GM13976 (cell line): ENCODE measurements around the gene SDHAF2.
"Not testable (repeated sequence)": the region's sequence is repeated elsewhere in the genome, so short reads cannot be mapped to it uniquely, and the experiment has no call there.

Source experiments
- DNase-seq: peaks from one replicate; pipeline ENCODE4 v3.0.0; 2012; ENCODE audit warnings: low spot score
- in situ Hi-C: fragments of 300-500 bp; cut with MboI; formaldehyde crosslinking; loops from one replicate; pipeline ENCODE4 v1.12.0; 2022; ENCODE audit warnings: low sequenced_read_pairs, mixed read lengths, inconsistent platforms; ENCODE audit not compliant: unreplicated experiment
- TF ChIP-seq, protein P1 (sequence below): IDR thresholded peaks from 2 replicates; pipeline ENCODE4 v1.5.1; 2012; ENCODE audit warnings: borderline replicate concordance, mild to moderate bottlenecking; ENCODE audit not compliant: insufficient read depth; ENCODE audit errors: extremely low read depth, missing control alignments, control extremely low read depth

SDHAF2 gene

DNA sequence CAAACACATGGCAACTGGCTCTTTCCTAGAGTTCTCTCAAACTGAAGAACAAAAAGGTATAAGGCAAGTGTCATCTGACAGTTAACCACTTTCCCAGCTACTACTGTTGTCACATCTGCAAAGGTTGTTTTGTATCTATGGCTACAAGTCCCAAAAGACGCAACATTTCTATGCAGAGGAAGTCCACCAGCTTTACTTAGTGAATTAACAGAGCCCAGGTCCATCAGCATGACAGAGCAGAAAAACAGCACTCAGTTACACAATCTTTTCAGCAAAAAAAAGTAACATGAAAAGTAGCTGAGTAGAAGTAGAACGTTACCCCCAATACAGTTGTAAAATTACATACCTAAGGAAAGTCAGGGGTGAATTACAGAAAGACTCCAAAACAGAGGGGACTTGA is 12.3 kb upstream of the SDHAF2 start:
- DNase-seq = no peak
- in situ Hi-C loops = no loop called here
- TF ChIP-seq, protein P1, sequence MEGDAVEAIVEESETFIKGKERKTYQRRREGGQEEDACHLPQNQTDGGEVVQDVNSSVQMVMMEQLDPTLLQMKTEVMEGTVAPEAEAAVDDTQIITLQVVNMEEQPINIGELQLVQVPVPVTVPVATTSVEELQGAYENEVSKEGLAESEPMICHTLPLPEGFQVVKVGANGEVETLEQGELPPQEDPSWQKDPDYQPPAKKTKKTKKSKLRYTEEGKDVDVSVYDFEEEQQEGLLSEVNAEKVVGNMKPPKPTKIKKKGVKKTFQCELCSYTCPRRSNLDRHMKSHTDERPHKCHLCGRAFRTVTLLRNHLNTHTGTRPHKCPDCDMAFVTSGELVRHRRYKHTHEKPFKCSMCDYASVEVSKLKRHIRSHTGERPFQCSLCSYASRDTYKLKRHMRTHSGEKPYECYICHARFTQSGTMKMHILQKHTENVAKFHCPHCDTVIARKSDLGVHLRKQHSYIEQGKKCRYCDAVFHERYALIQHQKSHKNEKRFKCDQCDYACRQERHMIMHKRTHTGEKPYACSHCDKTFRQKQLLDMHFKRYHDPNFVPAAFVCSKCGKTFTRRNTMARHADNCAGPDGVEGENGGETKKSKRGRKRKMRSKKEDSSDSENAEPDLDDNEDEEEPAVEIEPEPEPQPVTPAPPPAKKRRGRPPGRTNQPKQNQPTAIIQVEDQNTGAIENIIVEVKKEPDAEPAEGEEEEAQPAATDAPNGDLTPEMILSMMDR = no peak

DNA sequence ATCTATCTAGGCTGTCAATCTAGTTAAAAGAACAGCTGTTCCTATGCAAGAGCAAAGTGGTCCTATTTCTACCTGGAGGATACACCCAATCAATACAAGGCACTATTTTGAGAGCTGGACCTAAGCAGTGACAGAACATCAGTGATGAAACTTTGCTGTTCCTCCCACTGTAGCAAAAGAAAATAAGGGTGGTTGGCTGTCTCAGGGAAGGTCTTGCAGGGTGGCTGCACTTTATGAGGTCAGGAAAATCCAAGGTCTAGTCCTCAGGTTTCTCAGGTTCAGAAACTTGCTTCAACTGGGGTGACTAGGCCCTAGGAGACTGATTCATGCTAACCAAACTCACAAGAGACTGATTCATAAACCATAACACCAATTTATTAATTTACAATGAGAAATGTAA is 11.8 kb upstream of the SDHAF2 start:
- no peak for DNase-seq
- TF ChIP-seq, protein P1 = no peak
- in situ Hi-C loops = no loop called here

DNA sequence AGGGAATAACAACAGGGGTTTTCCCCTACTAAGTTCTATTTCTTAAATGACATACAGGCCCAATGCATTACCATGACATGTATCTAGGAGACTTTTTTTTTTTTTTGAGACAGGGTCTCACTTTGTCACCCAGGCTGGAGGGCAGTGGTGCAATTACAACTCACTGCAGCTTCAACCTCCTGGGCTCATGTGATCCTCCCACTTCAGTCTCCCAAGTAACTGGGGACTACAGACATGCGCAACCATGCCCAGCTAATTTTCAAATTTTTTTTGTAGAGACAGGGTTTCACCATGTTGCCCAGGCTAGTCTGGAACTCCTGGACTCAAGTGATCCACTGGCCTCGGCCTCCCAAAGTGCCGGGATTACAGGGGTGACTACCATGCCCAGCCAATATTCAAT is 7.7 kb upstream of the SDHAF2 start:
- DNase-seq = no peak
- in situ Hi-C loops = no loop called here
- TF ChIP-seq, protein P1 = no peak

DNA sequence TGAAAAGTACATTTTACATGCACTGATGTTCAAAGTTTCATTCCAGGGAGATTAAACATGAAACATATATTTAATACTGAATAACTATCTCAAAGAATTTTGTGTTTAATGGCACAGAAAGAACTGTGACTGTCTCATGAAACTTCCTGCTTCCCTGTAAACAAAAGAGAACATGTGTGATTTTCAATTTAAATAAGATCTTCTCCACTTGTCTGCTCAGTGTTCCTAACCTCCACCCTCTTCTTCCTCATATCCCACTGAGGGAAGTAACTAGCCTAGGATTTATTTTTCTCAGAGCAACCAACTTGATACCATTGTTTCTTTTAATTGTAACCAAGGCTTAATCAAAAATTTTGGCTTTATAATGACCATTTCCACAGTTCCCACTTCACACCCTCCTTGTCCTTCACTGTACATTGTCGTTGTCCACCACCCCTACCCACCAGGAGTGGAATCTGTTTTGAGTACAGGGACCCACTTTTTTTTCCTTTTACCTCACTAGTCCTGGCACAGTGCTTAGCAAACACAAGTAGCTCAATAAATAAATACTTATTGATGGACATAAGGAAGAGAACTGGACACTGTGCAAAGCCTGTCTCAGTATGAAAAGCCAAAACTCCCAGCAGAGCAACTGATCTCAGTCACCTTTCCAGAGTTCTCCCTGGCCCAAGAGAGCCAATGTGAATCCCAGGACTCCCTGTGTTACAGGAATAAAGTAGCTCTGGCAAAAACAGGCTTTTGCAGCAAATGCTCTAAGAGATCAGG is 4.4 kb upstream of the SDHAF2 start:
- DNase-seq = no peak
- TF ChIP-seq, protein P1 = no peak
- in situ Hi-C loops = no loop called here

DNA sequence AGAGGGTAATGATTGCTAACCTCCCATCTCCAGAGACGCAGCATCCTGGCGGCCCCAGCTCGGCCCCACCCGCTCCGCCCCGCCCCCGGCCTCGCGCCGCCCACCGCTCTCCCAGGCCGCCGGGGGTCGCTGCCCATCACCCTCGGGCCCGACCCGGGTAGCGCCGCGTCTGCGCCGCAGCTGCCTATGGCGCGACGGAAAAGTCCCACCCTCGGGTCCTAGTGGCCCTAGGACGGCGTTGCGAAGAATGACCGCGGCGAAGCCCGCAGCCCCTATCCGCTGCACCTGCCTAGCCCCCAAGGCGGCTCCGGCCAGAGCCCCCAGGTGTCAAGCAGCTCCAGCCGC is 606 bp upstream of the SDHAF2 start:
- DNase-seq = peak; percentile 84
- in situ Hi-C loops = no loop called here
- TF ChIP-seq, protein P1 = peak; percentile 40

DNA sequence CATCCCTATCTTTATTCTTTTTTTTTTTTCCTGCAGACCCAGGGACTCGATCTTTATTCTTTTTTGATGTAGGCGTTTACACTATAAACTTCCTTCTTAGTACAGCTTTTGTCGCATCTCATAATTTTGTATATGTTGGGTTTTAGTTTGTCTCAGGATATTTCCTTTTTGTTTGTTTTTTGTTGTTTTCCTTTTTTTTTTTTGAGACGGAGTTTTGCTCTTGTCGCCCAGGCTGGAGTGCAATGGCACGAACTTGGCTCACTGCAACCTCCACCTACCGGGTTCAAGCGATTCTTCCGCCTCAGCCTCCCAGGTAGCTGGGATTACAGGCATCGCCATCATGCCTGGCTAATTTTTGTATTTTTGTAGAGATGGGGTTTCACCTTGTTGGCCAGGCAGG is 915 bp downstream of the SDHAF2 start:
- in situ Hi-C loops = not testable (repeated sequence)

DNA sequence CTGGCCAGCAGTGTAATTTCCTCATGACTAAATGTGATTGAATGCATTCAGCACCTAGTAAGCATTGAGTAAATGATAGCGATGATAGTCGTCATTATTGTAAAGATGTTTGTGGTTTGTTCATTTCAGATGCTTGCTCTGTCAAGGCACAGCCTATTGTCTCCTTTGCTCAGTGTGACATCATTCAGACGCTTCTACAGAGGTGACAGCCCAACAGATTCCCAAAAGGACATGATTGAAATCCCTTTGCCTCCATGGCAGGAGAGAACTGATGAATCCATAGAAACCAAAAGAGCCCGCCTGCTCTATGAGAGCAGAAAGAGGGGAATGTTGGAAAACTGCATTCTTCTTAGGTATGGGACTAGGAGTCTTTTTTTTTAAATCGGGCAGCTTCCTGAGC is 7.6 kb downstream of the SDHAF2 start:
- in situ Hi-C loops = no loop called here
- DNase-seq = no peak
- TF ChIP-seq, protein P1 = no peak

More for the DNA sequence above, 915 bp downstream of the SDHAF2 start:
- DNase-seq = not testable (repeated sequence)
